ENCODE data around the gene ZNF385A.

DNA sequence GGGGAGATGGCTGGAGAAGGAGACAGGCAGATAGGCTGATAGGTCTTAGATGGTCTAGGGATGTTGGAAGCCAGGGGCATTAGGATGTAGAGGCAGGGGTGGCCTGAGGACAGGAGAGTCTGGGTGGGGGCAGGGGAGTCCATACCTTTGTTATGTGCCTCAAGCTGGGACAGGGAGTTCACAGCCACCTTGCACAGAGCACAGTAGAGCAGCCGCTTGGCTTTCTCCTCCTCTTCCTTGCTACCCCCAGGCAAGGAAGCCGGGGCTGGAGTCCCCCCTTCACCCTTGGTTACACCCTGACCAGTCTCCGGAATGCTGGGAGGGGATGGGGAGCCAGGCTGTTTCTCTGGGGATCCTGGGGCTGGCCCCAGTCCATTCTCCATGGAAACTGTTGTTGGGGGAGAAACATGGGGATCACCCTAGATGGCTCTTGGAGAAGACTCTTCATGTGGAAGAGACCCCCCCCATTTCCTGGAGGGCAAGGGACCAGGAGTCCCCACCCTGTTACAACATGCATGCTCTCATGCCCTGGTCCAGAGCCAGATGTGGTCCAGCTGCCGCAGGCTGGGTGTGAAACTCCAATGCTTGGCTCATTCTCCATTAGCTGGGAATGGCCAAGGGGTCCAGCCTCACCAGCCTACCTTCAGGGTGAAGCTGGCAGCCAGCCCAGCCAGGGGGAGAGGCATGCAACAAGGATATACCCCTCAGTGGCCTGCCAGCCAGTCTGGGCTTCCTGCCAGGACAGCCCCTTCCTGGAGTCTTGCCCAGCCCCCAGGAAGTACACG is 13.0 kb downstream of the ZNF385A start:
- TF ChIP-seq POLR2AphosphoS5 (IDR thresholded peaks at IDR 0.05), result peak in 1 of 3 donors; percentile 19
- TF ChIP-seq, protein P1, sequence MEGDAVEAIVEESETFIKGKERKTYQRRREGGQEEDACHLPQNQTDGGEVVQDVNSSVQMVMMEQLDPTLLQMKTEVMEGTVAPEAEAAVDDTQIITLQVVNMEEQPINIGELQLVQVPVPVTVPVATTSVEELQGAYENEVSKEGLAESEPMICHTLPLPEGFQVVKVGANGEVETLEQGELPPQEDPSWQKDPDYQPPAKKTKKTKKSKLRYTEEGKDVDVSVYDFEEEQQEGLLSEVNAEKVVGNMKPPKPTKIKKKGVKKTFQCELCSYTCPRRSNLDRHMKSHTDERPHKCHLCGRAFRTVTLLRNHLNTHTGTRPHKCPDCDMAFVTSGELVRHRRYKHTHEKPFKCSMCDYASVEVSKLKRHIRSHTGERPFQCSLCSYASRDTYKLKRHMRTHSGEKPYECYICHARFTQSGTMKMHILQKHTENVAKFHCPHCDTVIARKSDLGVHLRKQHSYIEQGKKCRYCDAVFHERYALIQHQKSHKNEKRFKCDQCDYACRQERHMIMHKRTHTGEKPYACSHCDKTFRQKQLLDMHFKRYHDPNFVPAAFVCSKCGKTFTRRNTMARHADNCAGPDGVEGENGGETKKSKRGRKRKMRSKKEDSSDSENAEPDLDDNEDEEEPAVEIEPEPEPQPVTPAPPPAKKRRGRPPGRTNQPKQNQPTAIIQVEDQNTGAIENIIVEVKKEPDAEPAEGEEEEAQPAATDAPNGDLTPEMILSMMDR (IDR thresholded peaks at IDR 0.05), result no peak
